Caco-2 (cell line): ENCODE results near the gene TENM4. TPM values are rescaled to one million over a fixed set of nuclear protein-coding genes. Genes with fewer than 3 reads are reported as not detected.

Source experiments
- BruUV-seq: library from RNA; stranded (reverse); fragments of 400-500 nt; replicated peaks from 2 replicates; lab custom pipeline; 2021; lab: Mats Ljungman, UMichigan
- CTCF ChIA-PET: fragments of 300-600 bp; sonication (Branson Sonifier 250); formaldehyde crosslinking; loops from one replicate; lab custom pipeline; 2022; ENCODE audit warnings: antibody characterized with exemption; lab: Charles Lee
- POLR2A ChIA-PET: fragments of 300-600 bp; sonication (Branson Sonifier 250); formaldehyde crosslinking; loops from one replicate; lab custom pipeline; 2022; ENCODE audit warnings: antibody characterized with exemption; lab: Charles Lee
- DNase-seq, 2 experiments: peaks; one replicate each; pipeline versions ENCODE4 v3.0.0 to v3.0.0-alpha.2; 2020 to 2022
- H3K27me3 ChIP-seq: replicated peaks from 2 replicates; pipeline ENCODE4 v1.6.0; 2011; ENCODE audit warnings: low read length; ENCODE audit not compliant: control insufficient read depth, insufficient read depth
- H3K36me3 ChIP-seq: 2 replicates; pipeline ENCODE4 v1.5.1; 2011; ENCODE audit warnings: low read length; ENCODE audit not compliant: control insufficient read depth, insufficient read depth
- H3K4me1 ChIP-seq: fragments of 250-450 bp; sonication (Bioruptor Pico); 2 replicates; pipeline ENCODE4 v1.5.1; 2020; ENCODE audit warnings: mild to moderate bottlenecking
- H3K4me3 ChIP-seq: 2 replicates; pipeline ENCODE4 v1.5.1; 2011; ENCODE audit warnings: low read depth, mild to moderate bottlenecking, control low read depth, low read length
- H3K9me3 ChIP-seq: fragments of 250-450 bp; sonication (Bioruptor Pico); 2 replicates; pipeline ENCODE4 v1.5.1; 2020; ENCODE audit warnings: mild to moderate bottlenecking, moderate library complexity
- H3K27ac Mint-ChIP-seq: one replicate; pipeline ENCODE4 v1.8.0; 2022; ENCODE audit warnings: mixed read lengths; ENCODE audit not compliant: unreplicated experiment
- H3K27me3 Mint-ChIP-seq: one replicate; pipeline ENCODE4 v1.8.0; 2022; ENCODE audit warnings: mixed read lengths; ENCODE audit not compliant: insufficient read depth, unreplicated experiment
- H3K36me3 Mint-ChIP-seq: one replicate; pipeline ENCODE4 v1.8.0; 2022; ENCODE audit warnings: mild to moderate bottlenecking, mixed read lengths; ENCODE audit not compliant: insufficient read depth, unreplicated experiment
- H3K4me1 Mint-ChIP-seq: one replicate; pipeline ENCODE4 v1.8.0; 2022; ENCODE audit warnings: low read depth, mixed read lengths; ENCODE audit not compliant: unreplicated experiment
- H3K4me3 Mint-ChIP-seq: one replicate; pipeline ENCODE4 v1.8.0; 2022; ENCODE audit warnings: mild to moderate bottlenecking, moderate library complexity, mixed read lengths; ENCODE audit not compliant: unreplicated experiment
- H3K9me3 Mint-ChIP-seq: one replicate; pipeline ENCODE4 v1.8.0; 2022; ENCODE audit warnings: mixed read lengths; ENCODE audit not compliant: unreplicated experiment
- CTCF ChIP-seq, 2 experiments: fragments of 200-600 bp in 1 of 2; IDR thresholded peaks; 1 replicate in 1 of 2; 2 replicates in 1 of 2; pipeline versions ENCODE4 v1.5.1 to v1.8.0; 2011 to 2022; ENCODE audit warnings: antibody characterized with exemption in 1 of 2, control low read depth in 1 of 2, inconsistent platforms in 1 of 2, low read depth in 1 of 2, low read length in 1 of 2, mild to moderate bottlenecking in 1 of 2, moderate library complexity in 1 of 2; ENCODE audit not compliant: insufficient read depth in 1 of 2, severe bottlenecking in 1 of 2, unreplicated experiment in 1 of 2
- intact Hi-C: fragments of 100-400 bp; cut with micrococcal nuclease; formaldehyde crosslinking; loops from one replicate; pipeline ENCODE4 v1.10.0; 2022; ENCODE audit not compliant: unreplicated experiment
- total RNA-seq: library from RNA; stranded (reverse); gene quantifications from 2 replicates; pipeline ENCODE4 v1.2.3, GENCODE V29; 2022

Gene TENM4
- total RNA-seq, 1 experiment from 2014 or later: 1.1 TPM

GRCh38 chr11:78914503-78914902, 526.3 kb downstream of the TENM4 start:
- TF ChIP-seq CTCF (IDR thresholded peaks at IDR 0.05; ENCODE audit: insufficient read depth in 1 of 2, low read depth in 1 of 2, low read length in 1 of 2, severe bottlenecking in 1 of 2, unreplicated experiment in 1 of 2): no peak
- H3K27ac Mint-ChIP-seq: no peak overlapping the region
- H3K36me3 Mint-ChIP-seq: no peaks in the 10 kb centered on the region
- ChIA-PET CTCF (no interaction called here), POLR2A (no interaction called here)
- H3K4me3 ChIP-seq: no peak overlapping the region
- H3K4me1 ChIP-seq: no peaks in the 10 kb centered on the region
- H3K36me3 ChIP-seq: no peaks in the 10 kb centered on the region
- intact Hi-C loops: no loop called here
- H3K27me3 ChIP-seq: no peaks in the 10 kb centered on the region; the same call in 1 of the 2 replicates
- H3K27me3 Mint-ChIP-seq: peaks cover 13% of the 10 kb centered on the region
- H3K9me3 Mint-ChIP-seq: no peaks in the 10 kb centered on the region
- no peak overlapping the region for H3K4me3 Mint-ChIP-seq
- H3K9me3 ChIP-seq: no peaks in the 10 kb centered on the region
- no peak for DNase-seq
- no TSS peak for BruUV-seq
- H3K4me1 Mint-ChIP-seq: no peaks in the 10 kb centered on the region

GRCh38 chr11:78912778-78913177, 528.1 kb downstream of the TENM4 start:
- Mint-ChIP-seq H3K27me3 (peaks cover 13% of the 10 kb centered on the region), H3K4me3 (no peak overlapping the region), H3K4me1 (no peaks in the 10 kb centered on the region), H3K36me3 (no peaks in the 10 kb centered on the region), H3K27ac (no peak overlapping the region), H3K9me3 (no peaks in the 10 kb centered on the region)
- intact Hi-C loops: no loop called here
- no peaks in the 10 kb centered on the region for H3K9me3 ChIP-seq
- no peak for TF ChIP-seq CTCF (IDR thresholded peaks at IDR 0.05; ENCODE audit: insufficient read depth in 1 of 2, low read depth in 1 of 2, low read length in 1 of 2, severe bottlenecking in 1 of 2, unreplicated experiment in 1 of 2)
- BruUV-seq: no TSS peak
- no peak for DNase-seq
- no peaks in the 10 kb centered on the region; the same call in 1 of the 2 replicates for H3K27me3 ChIP-seq
- H3K4me3 ChIP-seq: no peak overlapping the region
- H3K36me3 ChIP-seq: no peaks in the 10 kb centered on the region
- ChIA-PET POLR2A (no interaction called here), CTCF (interaction anchor here (0.7 to 1.2 kb wide), 2 partner anchors 20 to 267 kb away, joined by 3 read pairs; no protein-coding TSS in a partner anchor)
- no peaks in the 10 kb centered on the region for H3K4me1 ChIP-seq

GRCh38 chr11:78910322-78910721, 530.5 kb downstream of the TENM4 start:
- Histone ChIP-seq H3K4me1 (no peaks in the 10 kb centered on the region), H3K36me3 (no peaks in the 10 kb centered on the region), H3K27me3 (no peaks in the 10 kb centered on the region; the same call in 1 of the 2 replicates), H3K9me3 (no peaks in the 10 kb centered on the region), H3K4me3 (no peak overlapping the region)
- DNase-seq: no peak
- no peaks in the 10 kb centered on the region for H3K9me3 Mint-ChIP-seq
- H3K4me1 Mint-ChIP-seq: no peaks in the 10 kb centered on the region
- no TSS peak for BruUV-seq
- no peak overlapping the region for H3K27ac Mint-ChIP-seq
- H3K36me3 Mint-ChIP-seq: no peaks in the 10 kb centered on the region
- peaks cover 16% of the 10 kb centered on the region for H3K27me3 Mint-ChIP-seq
- no peak for TF ChIP-seq CTCF (IDR thresholded peaks at IDR 0.05; ENCODE audit: insufficient read depth in 1 of 2, low read depth in 1 of 2, low read length in 1 of 2, severe bottlenecking in 1 of 2, unreplicated experiment in 1 of 2)
- intact Hi-C loops: no loop called here
- POLR2A ChIA-PET: no interaction called here
- no peak overlapping the region for H3K4me3 Mint-ChIP-seq
- CTCF ChIA-PET: interaction anchor here (1.2 kb wide), 1 partner anchor 265 kb away, joined by 3 read pairs; no protein-coding TSS in a partner anchor
